Gastroesophageal sphincter (tissue), 4 donors: Measurements from ENCODE around the gene KLHDC8B. TPM values are rescaled to one million over a fixed set of nuclear protein-coding genes. Genes with fewer than 3 reads are reported as not detected.

Experiments
- ATAC-seq: fragments of 150-250 bp; one replicate; pipeline ENCODE4 v1.9.1; 2016; ENCODE audit warnings: mild to moderate bottlenecking, moderate library complexity
- H3K27ac ChIP-seq, 4 donors: fragments of 200-600 bp; sonication (generic) in 3 of 4; 1 replicate in 3 of 4; 2 replicates in 1 of 4; pipeline ENCODE4 v1.5.1; 2016 to 2019
- H3K27me3 ChIP-seq: fragments of 200-600 bp; sonication (generic); one replicate; pipeline ENCODE4 v1.5.1; 2019
- H3K36me3 ChIP-seq, 2 donors: fragments of 200-600 bp; sonication (generic); one replicate each; pipeline ENCODE4 v1.5.1; 2019; ENCODE audit warnings: control low read depth in 1 of 2
- H3K4me1 ChIP-seq, 3 donors: fragments of 200-600 bp; sonication (generic); 1 replicate in 2 of 3; 2 replicates in 1 of 3; pipeline ENCODE4 v1.5.1; 2016 to 2019; ENCODE audit warnings: control low read depth in 2 of 3
- H3K4me3 ChIP-seq, 2 donors: fragments of 200-600 bp; sonication (generic); one replicate each; pipeline ENCODE4 v1.5.1; 2019; ENCODE audit warnings: mild to moderate bottlenecking in 1 of 2, moderate library complexity in 1 of 2
- H3K9me3 ChIP-seq, 3 donors: fragments of 200-600 bp; sonication (generic); one replicate each; pipeline ENCODE4 v1.5.1; 2017 to 2019; ENCODE audit warnings: control low read depth in 2 of 3
- CTCF ChIP-seq, 4 experiments: fragments of 200-600 bp in 2 of 4; fragments of 450-650 bp in 2 of 4; sonication (generic) in 1 of 4; IDR thresholded peaks; one replicate each; pipeline ENCODE4 v1.5.1; 2017 to 2019; ENCODE audit warnings: antibody characterized with exemption in 4 of 4, mild to moderate bottlenecking in 2 of 4, moderate library complexity in 2 of 4
- EP300 ChIP-seq: sonication (generic); formaldehyde crosslinking; IDR thresholded peaks from one replicate; pipeline ENCODE4 v1.6.1; 2017; ENCODE audit warnings: antibody characterized with exemption, mild to moderate bottlenecking
- POLR2A ChIP-seq, 2 donors: fragments of 450-650 bp; IDR thresholded peaks; one replicate each; pipeline ENCODE4 v1.6.1; 2017; ENCODE audit warnings: antibody characterized with exemption in 2 of 2, mild to moderate bottlenecking in 2 of 2, moderate library complexity in 1 of 2
- POLR2AphosphoS5 ChIP-seq: sonication (generic); formaldehyde crosslinking; IDR thresholded peaks from one replicate; pipeline ENCODE4 v1.6.1; 2017; ENCODE audit warnings: antibody characterized with exemption
- WGBS, 2 donors: methylation state at CpG; one replicate each; pipeline ENCODE4 v1.1.5; 2018; ENCODE audit warnings: low coverage in 1 of 2; 5-methylcytosine and 5-hydroxymethylcytosine counted together
- total RNA-seq, 4 donors: library from RNA; depleted of rRNA; stranded (reverse); fragments of >200 nt; gene quantifications; one replicate each; pipeline ENCODE4 v1.1.0, GENCODE V29; 2016

The KLHDC8B gene
- 100 to 1,000 TPM in 3 of 4 donors, 10 to 100 TPM in 1; 39.8 to 126 (median 114) TPM for total RNA-seq

GRCh38 chr3:49171119-49171774 is at the start of gene KLHDC8B:
KLHDC8B (plus strand) TSS chr3:49171598; CDS start chr3:49172770, 1,172 bp downstream.
- Histone ChIP-seq H3K36me3 (peaks cover 0 to 27% of the 10 kb centered on the region in 2 donors), H3K27me3 (no peaks in the 10 kb centered on the region), H3K27ac (peak within 1 kb of the TSS; percentile 62 to 94 (median 91)), H3K4me3 (peak within 1 kb of the TSS; percentile 62 to 92), H3K4me1 (peaks cover 0 to 66% (median 34%) of the 10 kb centered on the region in 3 donors), H3K9me3 (no peaks in the 10 kb centered on the region)
- TF ChIP-seq POLR2AphosphoS5 = peak; percentile 51
- TF ChIP-seq CTCF (IDR thresholded peaks at IDR 0.05) = peak in 3 of 4 experiments; percentile 92 to 100 (median 94)
- no peak for TF ChIP-seq EP300
- peak; percentile 22 to 47 for TF ChIP-seq POLR2A (IDR thresholded peaks at IDR 0.05)
- 0% methylated on average over 7 of the region's 57 CpGs; no CpG with 5 or more reads in 1 of the 2 donors for WGBS, 2 donors
- ATAC-seq = peak; percentile 95

- Histone ChIP-seq H3K27ac (peak overlapping the region in 3 of 4 donors; percentile 96 to 98 (median 97)), H3K36me3 (peaks cover 0 to 83% of the 10 kb centered on the region in 2 donors), H3K4me1 (peaks cover 0 to 40% (median 13%) of the 10 kb centered on the region in 3 donors), H3K4me3 (no peak overlapping the region), H3K9me3 (no peaks in the 10 kb centered on the region), H3K27me3 (no peaks in the 10 kb centered on the region)
- WGBS, 2 donors = no CpG with 5 or more reads among the region's 12 CpGs
- no peak for ATAC-seq
- no peak for TF ChIP-seq EP300
- no peak for TF ChIP-seq POLR2AphosphoS5
- TF ChIP-seq CTCF (IDR thresholded peaks at IDR 0.05) = no peak
- no peak for TF ChIP-seq POLR2A (IDR thresholded peaks at IDR 0.05)
These were observed 49.4 kb upstream of the KLHDC8B start for GRCh38 chr3:49122022-49122421.

GRCh38 chr3:49122451-49122850 is 48.9 kb upstream of the KLHDC8B start:
- 72 to 83% methylated on average over 3 of the region's 7 CpGs for WGBS, 2 donors
- ATAC-seq = no peak
- H3K9me3 ChIP-seq = no peaks in the 10 kb centered on the region
- peaks cover 0 to 35% (median 13%) of the 10 kb centered on the region in 3 donors for H3K4me1 ChIP-seq
- H3K27ac ChIP-seq = no peak overlapping the region
- TF ChIP-seq CTCF (IDR thresholded peaks at IDR 0.05) (no peak), EP300 (no peak), POLR2AphosphoS5 (no peak), POLR2A (IDR thresholded peaks at IDR 0.05) (no peak)
- no peaks in the 10 kb centered on the region for H3K27me3 ChIP-seq
- peaks cover 0 to 83% of the 10 kb centered on the region in 2 donors for H3K36me3 ChIP-seq
- no peak overlapping the region for H3K4me3 ChIP-seq

GRCh38 chr3:49122886-49123545 is 48.4 kb upstream of the KLHDC8B start:
- no peak for ATAC-seq
- TF ChIP-seq POLR2AphosphoS5 = no peak
- TF ChIP-seq CTCF (IDR thresholded peaks at IDR 0.05) = no peak
- TF ChIP-seq EP300 = no peak
- TF ChIP-seq POLR2A (IDR thresholded peaks at IDR 0.05) = no peak
- Histone ChIP-seq H3K4me1 (peaks cover 0 to 30% (median 13%) of the 10 kb centered on the region in 3 donors), H3K27me3 (no peaks in the 10 kb centered on the region), H3K27ac (no peak overlapping the region), H3K36me3 (peaks cover 0 to 83% of the 10 kb centered on the region in 2 donors), H3K4me3 (no peak overlapping the region), H3K9me3 (no peaks in the 10 kb centered on the region)
- WGBS, 2 donors = 88% methylated on average over 7 of the region's 17 CpGs; no CpG with 5 or more reads in 1 of the 2 donors
